HEK293 (cell line): ENCODE measurements around the gene CEP76.

Source experiments
- SCRT2 ChIP-seq: fragments of 450-650 bp; formaldehyde crosslinking; IDR thresholded peaks from 2 replicates; pipeline ENCODE4 v1.5.1; 2016; ENCODE audit warnings: missing biosample characterization, missing genetic modification characterization
- TSHZ1 ChIP-seq: fragments of 450-650 bp; formaldehyde crosslinking; IDR thresholded peaks from 2 replicates; pipeline ENCODE4 v1.5.1; 2016; ENCODE audit warnings: missing biosample characterization, missing genetic modification characterization, borderline replicate concordance
- ZBTB1 ChIP-seq: fragments of 450-650 bp; formaldehyde crosslinking; IDR thresholded peaks from 2 replicates; pipeline ENCODE4 v1.5.1; 2016; ENCODE audit warnings: missing biosample characterization, missing genetic modification characterization
- ZNF433 ChIP-seq: fragments of 450-650 bp; formaldehyde crosslinking; IDR thresholded peaks from 2 replicates; pipeline ENCODE4 v1.5.1; 2016; ENCODE audit warnings: missing biosample characterization, missing genetic modification characterization, low read depth
- ZNF660 ChIP-seq: fragments of 450-650 bp; IDR thresholded peaks from 2 replicates; pipeline ENCODE4 v1.5.1; 2018; ENCODE audit warnings: missing biosample characterization, mild to moderate bottlenecking, missing genetic modification characterization

DNA sequence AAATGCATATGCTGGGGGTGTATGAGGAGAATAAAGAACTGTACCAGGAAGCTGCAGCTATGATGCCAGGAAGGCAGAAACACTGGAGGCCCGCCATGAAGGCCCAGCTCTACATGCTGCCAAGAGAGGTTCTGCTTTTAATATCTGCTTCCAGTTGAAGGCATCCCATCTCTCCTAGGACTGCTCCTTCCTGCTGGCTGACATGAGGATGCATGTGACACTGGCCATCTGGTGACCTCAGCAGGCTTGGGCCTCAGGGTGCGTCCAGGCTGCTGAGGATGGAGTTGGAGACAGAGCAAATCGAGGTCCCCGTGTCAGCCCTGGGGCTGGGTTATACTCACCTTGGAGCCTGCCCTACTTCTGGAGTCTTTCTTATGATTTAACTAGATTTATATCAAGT, 49.4 kb upstream of the CEP76 start:
- TF ChIP-seq ZNF433 (tag by site-specific recombination) (no peak), TSHZ1 (no peak), SCRT2 (tag by site-specific recombination) (no peak), ZBTB1 (tag by site-specific recombination) (no peak), ZNF660 (no peak)
